A673 (cell line): Measurements from ENCODE around the gene SSBP2.

ENCODE experiments used
- CTCF ChIP-seq: fragments of 300-800, 200-600 bp; sonication (generic); conservative IDR thresholded peaks from 2 replicates; pipeline ENCODE4 v1.5.1; 2017; ENCODE audit warnings: low read depth, mild to moderate bottlenecking, antibody characterized with exemption, low read length, moderate library complexity, mixed read lengths
- EZH2 ChIP-seq: fragments of 200-600 bp; sonication (generic); IDR thresholded peaks from 2 replicates; pipeline ENCODE4 v1.6.1; 2017; ENCODE audit warnings: borderline replicate concordance, low read depth, mild to moderate bottlenecking, mixed read lengths, antibody characterized with exemption, low read length; ENCODE audit not compliant: poor library complexity, severe bottlenecking

GRCh38 chr5:81520769-81521168, 230.1 kb downstream of the SSBP2 start:
- no peak for TF ChIP-seq CTCF
- TF ChIP-seq EZH2 = no peak
